NCI-H146 (cell line): ENCODE data around the gene SELENOK.

Experiments used
- DNase-seq: peaks from one replicate; lab custom pipeline; 2025; lab: John Stamatoyannopoulos, UW

SELENOK gene

GRCh38 chr3:53842436-53843194, 49.0 kb downstream of the SELENOK start:
- peak; percentile 30 for DNase-seq

- no peak for DNase-seq
Measured at GRCh38 chr3:53841296-53841695, 50.4 kb downstream of the SELENOK start.

GRCh38 chr3:53837331-53837730, 54.3 kb downstream of the SELENOK start:
- DNase-seq: no peak

GRCh38 chr3:53836084-53836872, 55.4 kb downstream of the SELENOK start:
- no peak for DNase-seq

GRCh38 chr3:53835257-53835656, 56.4 kb downstream of the SELENOK start:
- no peak for DNase-seq

GRCh38 chr3:53834429-53835095, 57.1 kb downstream of the SELENOK start:
- DNase-seq: no peak
